Epidermal melanocyte (primary cell): ENCODE data around the gene IBA57.

ENCODE experiments used
- DNase-seq: peaks from one replicate; pipeline ENCODE4 v3.0.0; 2011; ENCODE audit warnings: low spot score; ENCODE audit not compliant: insufficient read length

Gene IBA57

DNA sequence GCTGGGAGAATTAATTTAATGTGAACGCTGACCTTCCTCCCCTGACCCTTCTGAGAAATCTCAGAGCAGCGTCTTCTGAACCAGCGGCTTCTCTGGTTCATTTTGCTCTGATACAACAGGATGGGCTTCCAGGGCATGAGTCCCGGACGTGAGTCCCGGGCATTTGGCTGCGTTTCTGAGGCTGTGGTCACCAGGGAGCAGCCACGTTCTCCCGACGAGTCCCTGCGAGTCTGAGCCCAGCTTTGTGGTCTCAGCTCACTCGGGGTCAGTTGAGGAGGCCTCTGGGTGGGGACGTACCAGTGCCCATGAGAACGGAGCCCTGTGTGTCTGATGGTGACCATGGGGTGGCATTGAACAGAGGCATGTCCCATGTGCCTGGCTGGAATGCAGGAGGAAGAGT, 24.6 kb downstream of the IBA57 start:
- no peak for DNase-seq

DNA sequence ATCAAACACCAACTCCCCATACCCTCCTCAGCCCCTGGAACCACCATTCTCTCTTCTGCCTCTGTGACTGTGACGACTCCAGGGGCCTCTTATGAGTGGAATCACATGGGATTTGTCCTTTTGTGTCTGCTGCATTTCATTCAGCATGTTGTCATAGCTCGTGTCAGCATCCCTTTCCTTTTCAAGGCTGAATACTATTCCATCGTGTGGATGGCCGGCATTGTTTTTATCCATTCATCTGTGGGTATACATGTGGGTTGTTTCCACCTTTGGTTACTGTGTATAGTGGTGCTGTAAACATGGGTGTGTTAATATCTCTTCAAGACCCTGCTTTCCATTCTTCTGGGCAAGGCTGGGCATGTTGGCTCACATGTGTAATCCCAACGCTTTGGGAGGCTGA, 25.2 kb downstream of the IBA57 start:
- no peak for DNase-seq

DNA sequence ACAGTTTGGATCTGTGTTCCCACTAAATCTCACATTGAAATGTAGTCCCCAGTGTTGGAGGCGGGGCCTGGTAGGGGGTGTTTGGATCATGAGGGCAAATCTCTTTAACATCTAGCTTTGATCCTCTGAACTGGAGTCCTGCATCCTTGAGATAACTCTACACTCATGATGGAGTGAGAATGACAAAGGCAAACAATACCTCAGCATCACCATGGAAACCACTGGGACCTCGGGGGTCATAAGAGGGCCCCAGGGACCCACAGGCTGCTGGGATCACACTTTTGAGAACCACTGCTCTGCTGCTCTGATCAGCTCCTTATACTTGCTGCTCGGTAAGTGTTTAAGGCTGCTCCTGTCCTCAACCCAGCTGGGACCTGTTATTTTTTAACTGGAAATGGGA, 28.8 kb downstream of the IBA57 start:
- no peak for DNase-seq

DNA sequence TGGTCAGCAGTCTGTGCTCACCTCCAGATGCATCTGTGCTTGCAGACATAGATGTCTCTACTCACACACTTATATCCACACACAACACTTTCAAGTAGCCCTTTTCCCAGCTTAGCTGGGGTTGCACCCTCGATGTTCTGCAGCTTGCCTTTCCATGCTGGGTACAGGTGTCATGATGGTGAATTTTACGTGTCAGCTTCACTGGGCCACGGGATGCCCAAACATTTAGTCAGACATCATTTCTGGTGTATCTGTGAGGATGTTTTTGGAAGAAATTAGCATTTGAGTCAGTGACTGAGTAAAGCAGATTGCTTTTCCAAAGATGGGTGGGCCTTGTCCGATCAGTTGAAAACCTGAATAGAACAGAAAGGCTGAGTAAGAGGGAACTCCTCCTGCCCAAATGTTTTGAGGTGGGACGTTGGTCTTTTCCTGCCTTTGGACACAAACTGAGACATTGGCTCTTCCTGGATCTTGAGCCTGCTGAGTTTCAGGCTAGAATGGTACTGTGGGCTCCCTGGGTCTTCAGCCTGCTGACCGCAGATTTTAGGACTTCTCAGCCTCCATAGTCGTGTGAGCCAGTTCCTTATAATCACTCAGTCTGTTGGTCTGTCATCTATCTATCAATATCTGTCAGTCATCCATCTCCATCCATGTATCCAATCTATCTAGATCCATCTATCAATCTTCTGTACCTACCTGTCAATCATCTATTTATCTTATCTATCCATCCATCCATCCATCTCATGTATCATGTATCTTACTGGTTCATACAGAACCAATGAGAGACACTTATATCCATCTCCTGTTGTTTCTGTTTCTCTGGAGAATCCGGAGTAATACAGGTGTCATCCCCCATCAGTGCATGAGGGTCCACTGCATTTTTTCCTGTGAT, 29.6 kb downstream of the IBA57 start:
- DNase-seq: no peak

DNA sequence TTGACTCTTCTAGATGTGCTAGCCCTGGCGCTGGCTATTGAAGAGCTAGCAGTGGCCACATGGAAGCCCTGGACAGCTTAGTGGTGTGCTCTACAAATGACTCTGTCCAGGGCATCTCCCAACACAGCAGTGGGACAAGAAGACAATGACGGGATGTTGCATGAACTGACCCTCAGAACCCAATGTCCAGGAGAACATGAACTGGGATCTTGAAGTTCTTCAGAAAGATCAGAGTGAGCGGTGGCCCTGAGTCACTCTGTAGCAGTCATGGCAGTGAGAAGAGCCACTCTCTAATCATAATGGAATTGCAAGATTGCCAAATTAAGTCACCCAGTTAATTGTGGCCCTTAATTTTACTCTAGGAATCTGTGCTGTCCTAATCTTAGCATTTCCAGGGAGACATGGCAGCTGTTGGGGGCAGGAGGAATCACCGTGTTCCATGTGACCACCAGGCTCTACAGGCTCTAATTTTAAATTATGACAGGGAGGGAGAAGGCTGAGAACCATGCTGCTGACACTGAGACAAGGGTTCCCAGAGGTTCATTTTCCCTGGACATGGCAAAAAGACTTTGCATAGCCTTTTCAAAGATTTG, 32.0 kb downstream of the IBA57 start:
- no peak for DNase-seq

DNA sequence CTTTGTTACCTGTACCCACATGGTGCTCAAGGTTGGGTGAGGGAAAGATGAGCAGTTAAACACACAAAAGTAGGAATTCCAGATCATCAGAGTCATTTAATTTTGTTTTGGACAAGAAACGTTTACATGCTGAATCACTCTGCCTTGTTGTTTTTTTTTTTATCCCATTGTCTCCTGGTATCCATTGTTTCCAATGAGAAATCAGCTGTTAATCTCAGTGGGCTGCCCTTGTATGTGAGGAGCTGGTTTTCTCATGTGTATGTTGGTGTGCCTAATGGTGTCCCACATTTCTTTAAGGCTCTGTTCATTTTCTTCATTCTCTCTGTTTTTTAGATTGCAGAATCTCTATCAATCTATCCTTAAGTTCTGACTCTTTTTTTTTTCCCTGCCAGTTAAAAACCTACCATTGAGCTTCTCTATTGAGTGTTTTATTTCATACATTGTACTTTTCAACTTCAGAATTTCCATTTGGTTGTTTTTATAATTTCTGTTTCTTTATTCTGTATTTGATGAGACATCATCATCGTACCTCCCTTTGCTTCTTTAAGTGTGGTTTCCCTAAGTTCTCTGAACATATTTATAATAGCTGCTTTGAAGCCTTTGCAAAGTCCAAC, 33.5 kb downstream of the IBA57 start:
- DNase-seq: no peak

DNA sequence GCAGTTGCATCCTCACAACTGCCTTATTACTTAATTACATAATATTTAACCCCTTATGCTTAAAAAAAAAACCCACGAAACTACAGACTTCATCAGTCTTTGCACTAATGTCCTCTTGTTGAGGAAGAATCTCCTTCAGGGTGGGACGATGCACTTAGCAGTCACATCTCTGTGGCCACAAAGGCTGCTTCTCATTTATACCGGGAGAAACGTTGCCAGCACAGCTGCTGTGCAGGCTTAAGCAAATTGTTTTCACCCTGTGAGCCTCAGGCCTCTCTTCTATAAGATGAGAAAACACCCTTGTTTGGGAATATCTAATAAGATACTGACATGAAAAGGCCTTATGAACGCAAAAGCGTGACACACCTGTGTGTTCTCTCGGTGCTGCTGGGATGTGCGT, 39.4 kb downstream of the IBA57 start:
- no peak for DNase-seq

DNA sequence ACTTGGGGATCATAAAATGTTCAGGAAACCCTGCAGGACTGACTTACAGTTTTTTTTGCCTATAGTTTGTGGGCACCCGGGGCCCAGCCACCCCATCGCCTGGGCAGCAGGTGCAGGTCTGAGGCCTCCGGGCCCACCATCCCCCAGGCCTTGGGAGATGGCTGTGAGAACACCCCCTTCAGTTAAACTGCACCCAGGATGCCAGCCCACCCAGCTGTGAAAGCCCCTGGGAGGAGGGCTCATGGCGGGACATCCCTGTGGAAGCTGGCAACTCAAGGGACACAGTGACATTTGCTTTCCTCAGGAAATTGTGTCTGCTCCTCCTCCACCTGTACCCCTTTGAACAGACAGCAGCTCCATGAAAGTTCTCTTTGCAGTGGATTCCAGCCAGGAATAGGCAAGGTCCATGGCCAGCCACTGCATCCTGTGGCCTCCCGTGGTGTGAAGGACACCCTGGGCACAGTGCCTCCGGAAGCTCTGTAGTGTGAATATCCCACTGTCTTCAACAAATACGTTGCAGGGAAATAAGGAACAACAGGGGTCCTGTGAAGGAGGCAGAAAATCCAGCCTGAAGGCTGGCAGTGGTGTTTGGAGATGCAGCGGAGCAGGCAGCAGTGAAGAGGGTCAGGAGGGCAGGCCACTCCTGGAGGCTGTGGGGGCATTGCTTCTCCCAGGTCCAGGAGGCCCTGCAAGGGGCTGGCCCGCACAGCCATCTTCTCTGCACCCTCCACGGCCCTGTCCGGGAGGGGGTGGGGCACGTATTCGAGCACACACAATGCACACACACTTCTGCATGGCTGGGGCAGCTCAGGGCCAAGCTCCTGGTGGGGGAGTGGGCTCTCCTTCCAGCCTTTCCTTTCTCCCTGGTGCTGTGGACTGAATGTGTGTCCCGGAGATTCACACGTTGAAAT, 40.2 kb downstream of the IBA57 start:
- no peak for DNase-seq

DNA sequence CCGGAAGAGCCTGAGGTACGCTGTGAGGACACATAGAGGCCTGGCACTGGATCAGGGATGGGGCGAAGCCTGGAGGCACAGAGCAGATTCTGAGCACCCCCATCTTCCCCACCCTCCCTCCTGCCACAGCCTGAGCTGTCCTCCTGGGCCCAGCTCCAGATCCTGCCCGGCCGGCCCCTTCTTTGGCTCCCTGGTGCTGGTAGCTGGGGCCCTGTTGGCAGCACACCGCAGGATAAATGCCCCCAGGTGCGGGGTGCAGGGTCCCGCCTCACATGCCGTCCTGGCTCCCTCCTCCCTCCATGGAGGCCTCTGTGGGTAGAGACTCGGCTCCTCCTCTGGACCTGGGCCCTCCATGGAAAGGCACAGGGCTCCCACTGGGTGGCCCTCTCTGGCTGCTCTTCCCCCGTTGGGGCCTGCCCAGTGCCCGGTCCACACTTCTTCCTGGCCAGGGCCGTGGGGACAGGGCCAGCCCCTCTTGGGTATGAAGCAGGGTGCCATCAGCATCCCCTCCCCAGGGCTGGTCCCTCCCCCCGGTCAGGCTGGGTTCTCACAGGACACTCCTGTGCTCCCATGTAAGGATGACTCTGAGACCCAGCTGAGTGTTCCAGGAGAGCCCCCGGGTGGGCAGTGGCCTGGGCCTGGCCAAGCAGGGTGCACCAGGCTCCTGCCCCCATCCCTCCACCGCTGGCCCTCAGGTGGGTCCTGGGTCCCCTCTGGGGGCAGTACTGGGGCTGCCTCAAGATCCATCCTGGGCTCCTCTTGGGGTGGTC, 41.2 kb downstream of the IBA57 start:
- DNase-seq: no peak

DNA sequence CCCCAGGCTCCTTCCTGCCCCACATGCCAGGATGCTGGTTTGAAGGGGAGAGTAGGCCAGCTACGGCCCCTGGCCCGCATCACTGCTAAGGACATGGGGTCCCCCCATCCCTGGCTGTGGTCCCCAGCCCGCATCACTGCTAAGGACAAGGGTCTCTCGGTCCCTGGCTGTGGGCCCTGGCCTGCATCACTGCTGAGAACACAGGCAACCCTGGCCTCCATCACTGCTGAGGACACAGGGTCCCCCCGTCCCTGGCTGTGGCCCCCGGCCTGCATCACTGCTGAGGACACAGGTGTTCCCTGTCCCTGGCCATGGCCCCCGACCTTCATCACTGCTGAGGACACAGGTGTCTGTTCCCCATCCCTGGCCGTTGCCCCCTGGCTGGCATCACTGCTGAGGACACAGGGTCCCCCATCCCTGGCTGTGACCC, 41.8 kb downstream of the IBA57 start:
- DNase-seq: no peak

DNA sequence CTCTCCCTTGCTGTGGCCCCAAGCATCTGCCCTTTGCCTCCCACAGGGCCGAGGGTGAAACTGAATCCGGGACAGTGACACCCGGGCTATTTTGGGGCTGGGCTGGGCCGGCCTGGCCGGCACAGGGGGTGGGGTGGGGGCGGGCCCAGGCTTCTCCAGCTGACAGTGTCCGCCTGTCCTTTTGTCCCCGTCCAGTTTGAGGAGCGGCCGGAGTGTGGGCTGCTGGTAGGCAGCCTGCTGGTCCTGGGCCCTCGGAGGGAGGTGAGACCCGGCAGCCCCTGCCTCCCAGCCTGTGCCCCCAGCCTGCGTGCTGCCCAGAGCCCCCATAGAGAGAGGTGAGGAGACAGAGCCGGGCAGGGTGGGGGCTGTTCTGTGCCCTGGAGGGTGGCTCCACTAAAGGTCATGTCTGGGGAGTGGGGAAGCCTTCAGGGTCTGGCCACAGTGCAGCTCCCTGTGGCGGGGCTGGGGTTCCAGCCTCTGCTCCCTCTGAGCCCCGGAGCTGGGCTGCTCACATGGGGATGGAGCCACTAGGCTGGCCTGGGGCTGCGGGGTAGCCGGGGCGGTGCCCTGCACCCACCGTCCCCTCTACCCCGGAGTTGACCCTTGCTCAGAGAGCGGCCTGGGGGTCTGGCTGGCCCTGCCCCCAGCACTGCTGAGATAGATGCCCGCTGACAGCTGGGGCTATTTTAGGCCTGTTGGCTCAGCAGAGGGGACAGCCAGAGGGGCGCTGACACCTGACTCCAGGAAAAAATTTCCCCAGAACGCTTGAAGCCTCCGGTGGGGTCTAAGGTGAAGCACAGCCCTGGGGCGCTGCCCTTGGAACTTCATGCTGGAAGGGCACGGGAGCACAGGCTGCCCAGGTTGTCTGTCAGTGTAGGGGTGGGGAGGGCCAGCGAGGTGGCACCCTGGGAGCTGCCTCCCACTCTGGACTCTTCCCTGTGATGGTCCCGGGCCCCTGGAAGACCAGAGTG, 42.5 kb downstream of the IBA57 start, which contains the start of gene OBSCN:
OBSCN (plus strand) TSS at position 194 of the 971 bp plus-strand sequence. CDS start 3,740 bp downstream, outside the sequence.
- no peak for DNase-seq

DNA sequence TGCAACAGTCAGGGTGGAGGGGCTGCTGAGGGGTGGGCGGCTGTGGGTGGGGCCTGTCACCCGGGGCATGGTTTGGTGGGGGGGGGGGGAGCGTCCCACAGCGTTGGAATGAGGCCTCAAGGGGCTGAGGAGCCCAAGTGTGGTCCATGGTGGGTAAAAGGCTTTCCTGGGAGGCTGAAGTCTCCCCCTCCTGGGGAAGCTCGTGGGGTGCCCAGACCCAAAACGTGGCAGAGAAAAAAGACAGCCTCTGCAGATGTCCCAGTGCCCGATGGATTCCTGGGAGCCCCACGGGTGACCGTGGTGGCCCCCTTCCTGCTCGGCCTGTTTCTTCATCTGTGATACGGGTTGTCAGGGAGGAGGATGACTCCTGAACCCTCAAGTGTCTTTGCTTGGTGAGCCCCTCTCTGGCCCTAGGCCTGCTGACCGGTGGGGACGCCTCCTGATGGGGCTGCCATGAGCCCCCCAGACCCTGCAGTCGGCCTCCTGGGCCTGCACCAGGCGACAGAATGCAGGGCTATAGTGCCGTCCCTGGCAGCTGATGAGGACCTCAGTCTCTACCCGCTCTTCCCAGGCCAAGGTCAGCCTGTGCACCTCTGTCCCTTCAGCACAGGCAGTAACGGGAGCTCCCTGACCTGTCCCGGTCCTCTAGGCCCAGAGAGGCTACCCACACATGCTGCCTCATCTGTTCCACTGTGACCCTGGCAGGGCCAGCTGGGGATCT, 43.4 kb downstream of the IBA57 start:
- DNase-seq: no peak

DNA sequence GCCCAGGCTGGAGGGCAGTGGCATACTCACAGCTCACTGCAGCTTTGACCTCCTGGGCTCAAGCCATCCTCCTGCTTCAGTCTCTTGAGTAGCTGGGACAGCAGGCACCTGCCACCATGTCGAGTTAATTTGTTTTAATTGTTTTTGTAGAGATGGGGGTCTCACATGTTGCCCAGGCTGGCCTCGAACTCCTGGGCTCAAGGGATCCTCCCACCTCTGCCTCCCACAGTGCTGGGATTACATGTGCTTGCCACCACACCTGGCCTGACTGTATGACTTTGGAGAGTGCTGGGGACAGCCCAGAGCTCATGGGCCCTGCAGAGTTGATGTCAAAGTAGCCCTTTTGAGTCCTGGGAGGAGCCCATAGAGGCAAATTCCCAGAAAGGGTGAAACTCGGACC, 44.1 kb downstream of the IBA57 start:
- no peak for DNase-seq

DNA sequence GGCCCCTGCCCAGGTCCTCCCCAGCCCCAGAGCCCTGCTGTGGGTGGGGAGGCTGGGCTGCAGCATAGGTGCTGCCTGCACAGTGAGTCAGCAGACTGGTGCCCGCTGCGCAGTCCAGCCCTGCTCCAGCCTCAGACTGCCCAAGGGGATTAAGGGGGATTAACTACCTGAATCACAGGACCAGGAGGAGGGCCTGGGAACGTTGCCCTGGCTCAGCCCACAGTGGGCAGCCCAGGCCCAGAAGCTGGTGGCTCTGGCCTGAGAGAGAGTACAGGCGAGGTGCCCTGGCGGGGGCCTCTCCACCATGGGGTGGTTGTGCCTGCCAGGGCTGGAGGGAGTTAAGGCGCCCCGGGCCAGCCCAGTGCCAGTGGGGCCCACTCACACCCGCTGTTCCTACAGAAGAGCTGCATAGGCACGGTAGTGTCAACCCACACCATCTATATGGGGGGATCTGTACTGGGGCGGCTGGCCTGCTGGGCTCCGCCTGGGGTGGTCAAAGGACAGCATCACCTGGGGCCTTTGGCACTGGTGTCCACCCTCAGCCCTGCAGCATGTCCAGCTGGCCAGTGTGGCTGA, 44.6 kb downstream of the IBA57 start:
- no peak for DNase-seq

DNA sequence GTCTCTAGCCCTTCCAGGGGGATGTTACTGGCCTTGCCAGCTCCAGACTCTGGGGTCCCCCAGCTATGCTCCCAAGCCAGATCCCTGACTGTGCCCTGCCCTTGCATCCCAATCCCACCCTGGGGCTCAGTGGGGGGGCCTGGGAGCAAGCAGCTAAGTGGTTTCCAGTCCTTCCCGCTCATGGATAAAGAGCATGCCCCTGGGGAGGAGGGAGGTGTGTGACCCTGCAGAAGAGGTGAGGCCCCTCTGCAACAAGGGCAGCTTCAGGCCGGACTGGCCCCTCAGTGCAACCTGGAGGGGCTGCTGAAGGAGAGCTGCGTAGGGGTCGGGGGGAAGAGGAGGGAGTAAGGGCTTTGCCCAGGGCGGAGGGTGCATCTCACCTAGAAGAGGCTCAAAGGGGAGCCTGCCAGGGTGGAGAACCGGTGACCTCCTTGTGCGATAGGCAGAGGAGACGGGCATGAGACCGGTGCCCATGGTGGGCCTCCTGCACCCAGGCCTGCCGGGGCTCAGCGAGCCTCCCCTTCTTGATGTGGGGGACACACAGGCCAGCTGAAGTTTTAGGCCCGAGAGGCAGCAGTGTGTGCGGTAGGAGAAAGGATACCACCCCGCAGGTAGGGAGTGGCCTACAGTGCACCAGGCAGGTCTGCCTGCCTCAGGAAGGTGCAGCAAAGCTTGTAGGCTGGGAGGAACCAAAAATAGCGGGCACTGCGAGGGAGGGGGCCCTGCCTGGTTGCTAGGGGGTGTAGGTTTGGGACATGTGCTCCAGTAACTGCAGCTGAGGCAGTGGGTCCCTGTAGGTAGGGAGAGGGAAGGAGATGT, 45.3 kb downstream of the IBA57 start:
- DNase-seq: no peak

DNA sequence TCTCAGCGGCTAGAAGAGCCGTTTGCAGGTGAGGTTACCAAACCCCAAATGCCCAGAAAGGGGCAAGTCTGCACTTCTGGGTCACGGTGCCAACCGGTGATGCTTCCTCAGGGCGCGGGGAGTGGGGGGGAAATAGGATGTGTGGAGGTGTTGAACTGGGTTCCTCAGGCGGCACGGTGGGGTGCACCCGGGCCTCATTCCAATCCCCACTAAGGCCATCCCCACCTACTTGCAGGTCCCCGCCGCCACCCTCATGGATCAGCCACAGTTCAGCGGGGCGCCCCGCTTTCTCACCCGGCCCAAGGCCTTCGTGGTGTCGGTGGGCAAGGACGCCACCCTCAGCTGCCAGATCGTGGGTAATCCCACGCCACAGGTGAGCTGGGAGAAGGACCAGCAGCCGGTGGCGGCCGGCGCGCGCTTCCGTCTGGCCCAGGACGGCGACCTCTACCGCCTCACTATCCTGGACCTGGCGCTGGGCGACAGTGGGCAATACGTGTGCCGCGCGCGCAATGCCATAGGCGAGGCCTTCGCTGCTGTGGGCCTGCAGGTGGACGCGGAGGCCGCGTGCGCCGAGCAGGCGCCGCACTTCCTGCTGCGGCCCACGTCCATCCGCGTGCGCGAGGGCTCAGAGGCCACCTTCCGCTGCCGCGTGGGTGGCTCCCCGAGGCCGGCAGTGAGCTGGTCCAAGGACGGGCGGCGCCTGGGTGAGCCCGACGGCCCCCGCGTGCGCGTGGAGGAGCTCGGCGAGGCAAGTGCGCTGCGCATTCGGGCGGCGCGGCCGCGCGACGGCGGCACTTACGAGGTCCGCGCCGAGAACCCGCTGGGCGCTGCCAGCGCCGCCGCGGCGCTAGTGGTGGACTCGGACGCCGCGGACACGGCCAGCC, 46.2 kb downstream of the IBA57 start:
- DNase-seq: no peak
